Gastroesophageal sphincter (tissue), 4 donors: Measurements from ENCODE around the gene MED16. TPM values are rescaled to one million over a fixed set of nuclear protein-coding genes. Genes with fewer than 3 reads are reported as not detected.

Experiments
- ATAC-seq: fragments of 150-250 bp; one replicate; pipeline ENCODE4 v1.9.1; 2016; ENCODE audit warnings: mild to moderate bottlenecking, moderate library complexity
- H3K27ac ChIP-seq, 4 donors: fragments of 200-600 bp; sonication (generic) in 3 of 4; 1 replicate in 3 of 4; 2 replicates in 1 of 4; pipeline ENCODE4 v1.5.1; 2016 to 2019
- H3K27me3 ChIP-seq: fragments of 200-600 bp; sonication (generic); one replicate; pipeline ENCODE4 v1.5.1; 2019
- H3K36me3 ChIP-seq, 2 donors: fragments of 200-600 bp; sonication (generic); one replicate each; pipeline ENCODE4 v1.5.1; 2019; ENCODE audit warnings: control low read depth in 1 of 2
- H3K4me1 ChIP-seq, 3 donors: fragments of 200-600 bp; sonication (generic); 1 replicate in 2 of 3; 2 replicates in 1 of 3; pipeline ENCODE4 v1.5.1; 2016 to 2019; ENCODE audit warnings: control low read depth in 2 of 3
- H3K4me3 ChIP-seq, 2 donors: fragments of 200-600 bp; sonication (generic); one replicate each; pipeline ENCODE4 v1.5.1; 2019; ENCODE audit warnings: mild to moderate bottlenecking in 1 of 2, moderate library complexity in 1 of 2
- H3K9me3 ChIP-seq, 3 donors: fragments of 200-600 bp; sonication (generic); one replicate each; pipeline ENCODE4 v1.5.1; 2017 to 2019; ENCODE audit warnings: control low read depth in 2 of 3
- CTCF ChIP-seq, 4 experiments: fragments of 200-600 bp in 2 of 4; fragments of 450-650 bp in 2 of 4; sonication (generic) in 1 of 4; IDR thresholded peaks; one replicate each; pipeline ENCODE4 v1.5.1; 2017 to 2019; ENCODE audit warnings: antibody characterized with exemption in 4 of 4, mild to moderate bottlenecking in 2 of 4, moderate library complexity in 2 of 4
- EP300 ChIP-seq: sonication (generic); formaldehyde crosslinking; IDR thresholded peaks from one replicate; pipeline ENCODE4 v1.6.1; 2017; ENCODE audit warnings: antibody characterized with exemption, mild to moderate bottlenecking
- POLR2A ChIP-seq, 2 donors: fragments of 450-650 bp; IDR thresholded peaks; one replicate each; pipeline ENCODE4 v1.6.1; 2017; ENCODE audit warnings: antibody characterized with exemption in 2 of 2, mild to moderate bottlenecking in 2 of 2, moderate library complexity in 1 of 2
- POLR2AphosphoS5 ChIP-seq: sonication (generic); formaldehyde crosslinking; IDR thresholded peaks from one replicate; pipeline ENCODE4 v1.6.1; 2017; ENCODE audit warnings: antibody characterized with exemption
- WGBS, 2 donors: methylation state at CpG; one replicate each; pipeline ENCODE4 v1.1.5; 2018; ENCODE audit warnings: low coverage in 1 of 2; 5-methylcytosine and 5-hydroxymethylcytosine counted together
- total RNA-seq, 4 donors: library from RNA; depleted of rRNA; stranded (reverse); fragments of >200 nt; gene quantifications; one replicate each; pipeline ENCODE4 v1.1.0, GENCODE V29; 2016

The MED16 gene
- total RNA-seq, 4 donors from 2014 or later: 20.2 to 40.3 (median 28.1) TPM

GRCh38 chr19:901216-902092 is 8.5 kb upstream of the MED16 start:
- no peaks in the 10 kb centered on the region for H3K4me1 ChIP-seq
- no peak for TF ChIP-seq EP300
- TF ChIP-seq POLR2A (IDR thresholded peaks at IDR 0.05): no peak
- no peak for TF ChIP-seq CTCF (IDR thresholded peaks at IDR 0.05)
- TF ChIP-seq POLR2AphosphoS5: no peak
- H3K4me3 ChIP-seq: no peak overlapping the region
- ATAC-seq: no peak
- peaks cover 0 to 46% of the 10 kb centered on the region in 2 donors for H3K36me3 ChIP-seq
- 97 to 100% methylated on average over 1 to 6 of the region's 27 CpGs for WGBS, 2 donors
- no peak overlapping the region for H3K27ac ChIP-seq
- no peaks in the 10 kb centered on the region for H3K9me3 ChIP-seq
- H3K27me3 ChIP-seq: no peaks in the 10 kb centered on the region

- ATAC-seq: no peak
These were observed 7.5 kb upstream of the MED16 start for GRCh38 chr19:900302-901111.

GRCh38 chr19:900043-900301 is 7.0 kb upstream of the MED16 start:
- H3K36me3 ChIP-seq: peaks cover 0 to 48% of the 10 kb centered on the region in 2 donors
- no peak overlapping the region for H3K27ac ChIP-seq
- no peaks in the 10 kb centered on the region for H3K27me3 ChIP-seq
- H3K4me1 ChIP-seq: no peaks in the 10 kb centered on the region
- 76 to 94% methylated on average over 2 of the region's 15 CpGs for WGBS, 2 donors
- no peak for TF ChIP-seq POLR2A (IDR thresholded peaks at IDR 0.05)
- no peak for TF ChIP-seq POLR2AphosphoS5
- no peak for TF ChIP-seq CTCF (IDR thresholded peaks at IDR 0.05)
- TF ChIP-seq EP300: no peak
- H3K4me3 ChIP-seq: no peak overlapping the region
- ATAC-seq: no peak
- no peaks in the 10 kb centered on the region for H3K9me3 ChIP-seq

More at GRCh38 chr19:900302-901111, 7.5 kb upstream of the MED16 start:
- H3K4me1 ChIP-seq: no peaks in the 10 kb centered on the region
- H3K4me3 ChIP-seq: no peak overlapping the region
- no peaks in the 10 kb centered on the region for H3K9me3 ChIP-seq
- H3K27me3 ChIP-seq: no peaks in the 10 kb centered on the region
- H3K36me3 ChIP-seq: peaks cover 0 to 48% of the 10 kb centered on the region in 2 donors
- WGBS, 2 donors: 75 to 86% methylated on average over 2 of the region's 30 CpGs
- no peak for TF ChIP-seq EP300
- H3K27ac ChIP-seq: no peak overlapping the region

GRCh38 chr19:899336-900042 is 6.5 kb upstream of the MED16 start:
- Histone ChIP-seq H3K4me3 (no peak overlapping the region), H3K36me3 (peaks cover 0 to 48% of the 10 kb centered on the region in 2 donors), H3K4me1 (no peaks in the 10 kb centered on the region), H3K9me3 (no peaks in the 10 kb centered on the region), H3K27ac (no peak overlapping the region), H3K27me3 (no peaks in the 10 kb centered on the region)
- ATAC-seq: no peak
- WGBS, 2 donors: no CpG with 5 or more reads among the region's 32 CpGs
- TF ChIP-seq POLR2AphosphoS5: no peak

- peaks cover 0 to 3% (median 0%) of the 10 kb centered on the region in 3 donors for H3K4me1 ChIP-seq
- TF ChIP-seq POLR2A (IDR thresholded peaks at IDR 0.05) (no peak), POLR2AphosphoS5 (no peak), CTCF (IDR thresholded peaks at IDR 0.05) (no peak), EP300 (no peak)
- 79% methylated on average over 11 of the region's 20 CpGs; no CpG with 5 or more reads in 1 of the 2 donors for WGBS, 2 donors
- H3K27me3 ChIP-seq: no peaks in the 10 kb centered on the region
- no peaks in the 10 kb centered on the region for H3K9me3 ChIP-seq
- no peak overlapping the region for H3K27ac ChIP-seq
- no peak for ATAC-seq
- H3K4me3 ChIP-seq: no peak overlapping the region
- H3K36me3 ChIP-seq: peaks cover 0 to 48% of the 10 kb centered on the region in 2 donors
These were observed 5.7 kb upstream of the MED16 start for GRCh38 chr19:898663-899062.
